ENCODE data around the gene SLC13A2.

GRCh38 chr17:28533091-28533807 is 59.8 kb downstream of the SLC13A2 start:
- TF ChIP-seq, protein P1, sequence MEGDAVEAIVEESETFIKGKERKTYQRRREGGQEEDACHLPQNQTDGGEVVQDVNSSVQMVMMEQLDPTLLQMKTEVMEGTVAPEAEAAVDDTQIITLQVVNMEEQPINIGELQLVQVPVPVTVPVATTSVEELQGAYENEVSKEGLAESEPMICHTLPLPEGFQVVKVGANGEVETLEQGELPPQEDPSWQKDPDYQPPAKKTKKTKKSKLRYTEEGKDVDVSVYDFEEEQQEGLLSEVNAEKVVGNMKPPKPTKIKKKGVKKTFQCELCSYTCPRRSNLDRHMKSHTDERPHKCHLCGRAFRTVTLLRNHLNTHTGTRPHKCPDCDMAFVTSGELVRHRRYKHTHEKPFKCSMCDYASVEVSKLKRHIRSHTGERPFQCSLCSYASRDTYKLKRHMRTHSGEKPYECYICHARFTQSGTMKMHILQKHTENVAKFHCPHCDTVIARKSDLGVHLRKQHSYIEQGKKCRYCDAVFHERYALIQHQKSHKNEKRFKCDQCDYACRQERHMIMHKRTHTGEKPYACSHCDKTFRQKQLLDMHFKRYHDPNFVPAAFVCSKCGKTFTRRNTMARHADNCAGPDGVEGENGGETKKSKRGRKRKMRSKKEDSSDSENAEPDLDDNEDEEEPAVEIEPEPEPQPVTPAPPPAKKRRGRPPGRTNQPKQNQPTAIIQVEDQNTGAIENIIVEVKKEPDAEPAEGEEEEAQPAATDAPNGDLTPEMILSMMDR (IDR thresholded peaks at IDR 0.05): no peak
- TF ChIP-seq EZH2phosphoT487 (IDR thresholded peaks at IDR 0.05) (no peak), EZH2 (IDR thresholded peaks at IDR 0.05) (no peak)

Measured in neural progenitor cell (in vitro differentiated cells).